Measurements from ENCODE around the gene RPP25.
"Not testable (repeated sequence)": the region's sequence is repeated elsewhere in the genome, so short reads cannot be mapped to it uniquely, and the experiment has no call there.

The RPP25 gene

GRCh38 chr15:74913799-74914198, 42.8 kb downstream of the RPP25 start:
- not testable (repeated sequence) for DNase-seq

DNA sequence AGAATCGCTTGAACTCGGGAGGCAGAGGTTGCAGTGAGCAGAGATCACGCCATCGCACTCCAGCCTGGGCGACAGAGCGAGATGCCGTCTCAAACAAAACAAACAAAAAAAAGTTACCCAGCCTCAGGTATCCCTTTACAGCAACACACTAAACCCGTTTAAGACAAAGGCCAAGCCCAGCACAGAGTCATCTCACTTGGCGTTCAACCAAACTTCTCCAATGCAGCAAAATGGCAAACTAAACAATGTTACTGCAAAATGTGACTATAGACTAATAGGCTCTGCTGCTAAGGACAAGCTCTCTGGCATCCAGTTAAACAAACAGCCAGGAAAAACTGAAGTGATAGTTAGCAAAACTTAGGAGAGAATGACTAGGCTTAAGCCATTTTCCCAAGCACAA, 43.5 kb downstream of the RPP25 start:
- no peak for DNase-seq

- DNase-seq: no peak
These were observed 47.9 kb downstream of the RPP25 start for GRCh38 chr15:74908635-74909034.

GRCh38 chr15:74907163-74907870, 49.3 kb downstream of the RPP25 start:
- no peak for DNase-seq

GRCh38 chr15:74906450-74907162, 50.0 kb downstream of the RPP25 start, which contains the start of gene FAM219B:
TSS of gene FAM219B (minus strand) at chr15:74906851. CDS start at chr15:74906800, 51 bp downstream.
- DNase-seq: peak; percentile 81

- DNase-seq: peak; percentile 23
These were observed 50.5 kb downstream of the RPP25 start for GRCh38 chr15:74906067-74906449.

Data from CD4-positive, alpha-beta T cell treated with Interleukin-17A for 1 hour (primary cell).